Effector memory CD4-positive, alpha-beta T cell (primary cell): ENCODE data around the gene SYVN1.

Experiments
- DNase-seq, 3 donors: peaks; one replicate each; pipeline ENCODE4 v3.0.0-alpha.2; 2020
- H3K27ac ChIP-seq: 2 replicates; pipeline ENCODE4 v1.7.0; 2013; ENCODE audit warnings: mild to moderate bottlenecking, low read length, moderate library complexity; ENCODE audit not compliant: insufficient read depth, poor library complexity, severe bottlenecking
- H3K27me3 ChIP-seq: replicated peaks from 2 replicates; pipeline ENCODE4 v1.7.0; 2013; ENCODE audit warnings: mild to moderate bottlenecking, low read length; ENCODE audit not compliant: insufficient read depth, control insufficient read depth, poor library complexity, severe bottlenecking
- H3K36me3 ChIP-seq: 2 replicates; pipeline ENCODE4 v1.7.0; 2013; ENCODE audit warnings: mild to moderate bottlenecking, low read length, moderate library complexity; ENCODE audit not compliant: control insufficient read depth, insufficient read depth
- H3K4me1 ChIP-seq: 2 replicates; pipeline ENCODE4 v1.7.0; 2013; ENCODE audit warnings: low read length, mild to moderate bottlenecking; ENCODE audit not compliant: control insufficient read depth, insufficient read depth, poor library complexity, severe bottlenecking
- H3K4me3 ChIP-seq: 2 replicates; pipeline ENCODE4 v1.7.0; 2013; ENCODE audit warnings: low read length, low read depth, mild to moderate bottlenecking; ENCODE audit not compliant: insufficient read depth, poor library complexity, severe bottlenecking
- H3K9me3 ChIP-seq: 2 replicates; pipeline ENCODE4 v1.7.0; 2013; ENCODE audit warnings: mild to moderate bottlenecking, low read length, moderate library complexity; ENCODE audit not compliant: control insufficient read depth

The SYVN1 gene

DNA sequence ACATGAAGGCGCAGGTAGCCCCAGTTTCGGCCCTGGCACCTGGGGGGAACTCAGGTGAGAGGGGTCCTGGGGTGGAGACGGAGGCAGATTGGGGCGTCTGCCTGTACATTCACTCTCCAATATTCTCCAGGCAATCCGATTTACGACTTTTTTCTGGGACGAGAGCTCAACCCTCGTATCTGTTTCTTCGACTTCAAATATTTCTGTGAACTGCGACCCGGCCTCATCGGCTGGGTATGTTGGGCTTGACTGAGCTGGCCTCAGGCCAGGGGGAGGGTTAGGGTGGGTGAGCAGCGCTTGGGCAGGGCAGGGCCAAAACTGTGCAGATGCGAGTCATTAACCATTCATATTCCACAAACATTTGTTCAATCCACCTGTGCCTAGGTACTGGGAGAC lies 21.0 kb downstream of the SYVN1 start:
- H3K4me1 ChIP-seq = peaks cover 50% of the 10 kb centered on the region
- no peak overlapping the region for H3K27ac ChIP-seq
- H3K27me3 ChIP-seq = no peaks in the 10 kb centered on the region

DNA sequence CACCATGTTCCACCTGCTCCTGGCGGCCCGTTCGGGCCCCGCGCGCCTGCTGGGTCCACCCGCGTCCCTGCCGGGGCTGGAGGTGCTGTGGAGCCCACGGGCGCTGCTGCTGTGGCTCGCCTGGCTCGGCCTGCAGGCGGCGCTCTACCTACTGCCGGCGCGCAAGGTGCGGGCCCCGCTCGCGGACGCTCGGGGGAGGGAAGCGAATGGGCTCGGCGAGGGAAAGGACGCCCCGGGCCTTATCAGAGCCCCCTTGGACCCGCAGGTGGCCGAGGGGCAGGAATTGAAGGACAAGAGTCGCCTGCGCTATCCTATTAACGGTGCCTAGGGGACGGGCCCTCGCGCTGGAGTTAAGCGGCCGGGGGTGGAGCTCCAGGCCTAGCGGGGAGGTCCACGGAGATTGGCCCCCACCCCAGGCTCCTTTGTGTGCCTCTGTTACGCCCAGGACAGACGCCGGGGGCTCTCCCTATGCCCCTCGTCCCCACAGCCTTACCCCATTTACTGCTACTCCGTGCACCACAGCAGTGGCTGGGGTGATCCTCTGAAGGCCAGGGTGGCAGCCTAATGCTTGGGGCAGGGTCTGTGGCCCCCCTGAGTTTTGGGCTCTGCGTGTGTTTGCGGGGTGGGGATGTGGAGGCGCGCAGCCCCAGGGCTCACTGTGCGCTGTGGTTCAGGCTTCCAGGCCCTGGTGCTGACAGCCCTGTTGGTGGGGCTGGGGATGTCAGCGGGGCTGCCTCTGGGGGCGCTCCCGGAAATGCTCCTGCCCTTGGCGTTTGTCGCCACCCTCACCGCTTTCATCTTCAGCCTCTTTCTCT lies 21.6 kb downstream of the SYVN1 start:
- Histone ChIP-seq H3K27me3 (no peaks in the 10 kb centered on the region), H3K9me3 (no peaks in the 10 kb centered on the region), H3K27ac (peak overlapping the region; percentile 75), H3K4me3 (peak overlapping the region; percentile 80), H3K36me3 (peaks cover 24% of the 10 kb centered on the region), H3K4me1 (peaks cover 47% of the 10 kb centered on the region)
- DNase-seq = peak; percentile 53 to 62 (median 59)

More for the DNA sequence above, 21.0 kb downstream of the SYVN1 start:
- H3K36me3 ChIP-seq = peaks cover 27% of the 10 kb centered on the region
- H3K4me3 ChIP-seq = peak overlapping the region; percentile 80
- no peaks in the 10 kb centered on the region for H3K9me3 ChIP-seq
- DNase-seq = no peak

DNA sequence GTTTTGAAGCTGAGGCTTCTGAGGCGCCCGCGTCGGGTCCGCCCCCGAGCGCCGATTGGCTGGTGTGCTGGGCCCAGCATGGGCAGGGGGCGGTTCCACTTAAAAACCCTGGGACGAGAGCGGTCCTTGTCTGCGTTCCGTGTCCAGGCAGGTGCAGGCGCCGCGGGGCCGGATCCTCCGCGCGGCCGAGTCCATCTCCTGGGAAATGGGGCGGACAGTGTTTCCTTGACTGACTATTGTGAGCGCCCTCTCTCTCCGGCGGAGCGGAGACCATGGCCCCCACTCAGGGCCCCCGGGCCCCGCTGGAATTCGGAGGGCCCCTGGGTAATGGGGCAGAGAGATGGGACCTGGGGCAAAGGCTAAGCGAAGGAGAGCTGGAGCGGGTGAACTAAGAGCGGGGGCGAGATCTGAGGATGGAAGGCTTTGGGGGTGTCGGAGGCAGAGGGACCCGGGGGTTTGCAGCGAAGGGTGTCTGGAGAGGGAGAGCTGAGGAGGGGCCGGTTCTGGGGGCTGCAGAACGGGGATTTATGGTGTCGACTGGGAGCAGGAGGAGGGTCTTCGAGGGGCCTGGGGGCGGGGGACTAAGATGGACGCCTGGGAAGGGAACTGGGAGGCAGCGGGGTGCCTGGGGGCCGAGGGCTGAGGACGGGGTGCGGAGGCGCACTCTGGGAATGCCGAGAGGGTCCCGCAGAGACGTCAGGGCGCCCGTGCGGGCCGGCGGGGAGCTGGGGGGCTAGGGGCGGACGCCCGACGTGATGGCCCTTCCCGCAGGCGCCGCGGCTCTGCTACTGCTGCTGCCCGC lies 22.4 kb downstream of the SYVN1 start, which contains the start of gene TM7SF2:
TSS of gene TM7SF2 (plus strand) at position 129 of the 802 bp plus-strand sequence. CDS start at position 273, 144 bp downstream.
- Histone ChIP-seq H3K4me1 (peaks cover 45% of the 10 kb centered on the region), H3K4me3 (peak within 1 kb of the TSS; percentile 80), H3K27me3 (no peaks in the 10 kb centered on the region), H3K9me3 (no peaks in the 10 kb centered on the region), H3K36me3 (peaks cover 24% of the 10 kb centered on the region), H3K27ac (peak within 1 kb of the TSS; percentile 75)
- DNase-seq = peak; percentile 87 to 93 (median 88)

DNA sequence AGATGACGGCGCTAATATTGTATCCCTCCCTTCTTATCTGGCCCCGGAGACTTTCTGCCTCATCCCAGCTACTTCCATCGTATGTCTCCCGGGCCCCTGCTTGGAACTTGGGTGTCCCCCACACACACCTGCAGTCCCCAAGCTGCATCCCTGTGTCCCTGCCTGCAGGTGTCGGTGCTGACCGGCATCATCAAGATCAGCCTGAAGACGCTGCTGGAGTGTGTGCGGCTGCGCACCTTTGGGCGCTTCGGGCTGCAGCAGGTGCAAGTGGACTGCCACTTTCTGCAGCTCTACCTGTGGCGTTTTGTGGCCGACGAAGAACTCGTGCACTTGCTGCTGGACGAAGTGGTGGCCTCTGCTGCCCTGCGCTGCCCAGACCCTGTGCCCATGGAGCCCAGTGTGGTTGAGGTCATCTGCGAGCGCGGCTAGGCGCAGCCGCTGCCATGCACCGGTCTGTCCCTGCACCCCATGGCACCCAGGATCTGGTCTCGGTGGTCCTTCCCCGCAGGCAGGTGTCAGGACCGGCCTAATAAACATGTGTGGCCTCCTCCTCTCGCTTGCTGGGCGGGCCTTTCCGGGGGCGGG lies 23.1 kb downstream of the SYVN1 start:
- no peak overlapping the region for H3K4me3 ChIP-seq
- H3K9me3 ChIP-seq = no peaks in the 10 kb centered on the region
- peaks cover 24% of the 10 kb centered on the region for H3K36me3 ChIP-seq
- no peak for DNase-seq
- H3K27ac ChIP-seq = peak overlapping the region; percentile 75
- peaks cover 38% of the 10 kb centered on the region for H3K4me1 ChIP-seq
- H3K27me3 ChIP-seq = no peaks in the 10 kb centered on the region

DNA sequence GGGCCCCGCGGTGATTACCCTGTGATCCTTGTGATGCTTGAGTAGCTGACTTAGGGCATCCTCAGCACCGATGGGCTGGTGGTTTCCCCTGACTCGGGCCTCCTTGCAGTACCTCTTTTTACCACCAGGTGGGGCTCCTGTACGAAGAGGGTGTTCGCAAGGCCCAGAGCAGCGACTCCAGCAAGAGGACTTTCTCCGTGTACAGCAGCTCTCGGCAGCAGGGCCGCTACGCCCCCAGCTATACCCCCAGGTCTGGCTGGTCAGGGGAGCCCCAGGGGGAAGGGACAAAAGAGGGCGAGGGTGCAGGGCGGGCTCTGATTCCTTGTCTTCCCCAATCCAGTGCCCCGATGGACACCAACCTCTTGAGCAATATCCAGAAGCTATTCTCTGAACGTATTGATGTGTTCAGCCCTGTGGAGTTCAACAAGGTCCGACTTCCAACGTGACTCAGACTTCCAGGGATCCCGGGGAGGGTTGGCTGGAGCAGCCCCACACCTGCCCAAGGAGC lies 23.9 kb downstream of the SYVN1 start:
- peak overlapping the region; percentile 64 for H3K27ac ChIP-seq
- H3K4me3 ChIP-seq = no peak overlapping the region

DNA sequence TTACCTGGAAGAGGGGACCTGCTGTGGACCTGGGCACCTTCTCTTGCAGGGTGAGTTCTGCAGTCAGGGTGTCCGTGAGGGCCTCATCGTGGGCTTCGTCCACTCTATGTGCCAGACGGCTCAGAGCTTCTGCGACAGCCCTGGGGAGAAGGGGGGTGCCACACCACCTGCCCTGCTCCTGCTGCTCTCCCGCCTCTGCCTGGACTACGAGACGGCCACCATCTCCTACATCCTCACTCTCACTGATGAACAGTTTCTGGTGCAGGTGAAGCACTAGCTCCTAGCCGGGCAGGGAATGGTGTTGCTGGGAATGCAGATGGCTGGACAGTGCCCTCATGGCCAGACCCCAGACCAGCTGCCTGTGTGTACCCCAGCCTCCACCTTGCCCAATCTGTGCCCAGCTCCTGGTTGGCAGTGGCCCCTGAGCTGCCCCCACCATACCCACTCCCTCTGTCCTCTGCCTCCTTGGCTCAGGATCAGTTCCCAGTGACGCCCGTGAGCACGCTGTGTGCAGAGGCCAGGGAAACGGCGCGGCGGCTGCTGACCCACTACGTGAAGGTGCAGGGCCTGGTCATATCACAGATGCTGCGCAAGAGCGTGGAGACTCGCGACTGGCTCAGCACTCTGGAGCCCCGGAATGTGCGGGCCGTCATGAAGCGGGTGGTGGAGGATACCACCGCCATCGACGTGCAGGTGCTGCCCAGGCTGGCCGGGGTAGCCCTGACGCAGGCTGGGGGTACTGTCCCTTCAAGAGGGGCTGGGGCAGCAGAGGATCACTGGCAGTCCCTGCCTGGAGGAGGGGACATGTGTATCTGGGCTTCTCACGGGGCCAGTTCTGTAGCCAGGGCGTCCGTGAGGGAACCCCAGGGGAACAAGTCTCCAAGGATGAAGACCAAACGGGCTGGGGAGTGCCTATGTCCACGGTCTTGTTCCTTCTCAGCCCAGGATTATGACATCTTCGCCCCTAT lies 24.8 kb downstream of the SYVN1 start:
- H3K4me1 ChIP-seq = peaks cover 32% of the 10 kb centered on the region
- H3K36me3 ChIP-seq = peaks cover 26% of the 10 kb centered on the region
- no peak for DNase-seq
- H3K27ac ChIP-seq = peak overlapping the region; percentile 64
- no peak overlapping the region for H3K4me3 ChIP-seq
- H3K9me3 ChIP-seq = no peaks in the 10 kb centered on the region
- no peaks in the 10 kb centered on the region for H3K27me3 ChIP-seq

More for the DNA sequence above, 23.9 kb downstream of the SYVN1 start:
- H3K9me3 ChIP-seq = no peaks in the 10 kb centered on the region
- peaks cover 24% of the 10 kb centered on the region for H3K36me3 ChIP-seq
- DNase-seq = peak; percentile 87 to 90 (median 88)
- H3K27me3 ChIP-seq = no peaks in the 10 kb centered on the region
- peaks cover 32% of the 10 kb centered on the region for H3K4me1 ChIP-seq

DNA sequence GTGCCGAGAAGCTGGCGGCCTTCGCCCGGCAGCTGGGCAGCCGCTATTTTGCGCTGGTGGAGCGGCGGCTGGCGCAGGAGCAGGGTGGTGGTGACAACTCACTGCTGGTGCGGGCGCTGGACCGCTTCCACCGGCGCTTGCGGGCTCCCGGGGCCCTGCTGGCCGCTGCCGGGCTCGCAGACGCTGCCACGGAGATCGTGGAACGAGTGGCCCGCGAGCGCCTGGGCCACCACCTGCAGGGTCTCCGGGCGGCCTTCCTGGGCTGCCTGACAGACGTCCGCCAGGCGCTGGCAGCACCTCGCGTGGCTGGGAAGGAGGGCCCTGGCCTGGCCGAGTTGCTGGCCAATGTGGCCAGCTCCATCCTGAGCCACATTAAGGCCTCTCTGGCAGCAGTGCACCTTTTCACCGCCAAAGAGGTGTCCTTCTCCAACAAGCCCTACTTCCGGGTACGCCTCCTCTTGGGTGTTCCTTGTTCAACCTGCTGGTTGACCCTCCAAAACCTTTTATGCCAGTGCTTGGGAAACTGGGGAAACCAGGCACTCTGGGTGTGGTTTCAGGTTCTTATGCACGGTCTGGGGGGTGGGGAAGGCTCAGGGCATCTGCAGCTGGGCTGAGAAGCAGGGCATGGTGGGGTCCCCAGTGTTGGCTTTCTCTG lies 25.7 kb downstream of the SYVN1 start:
- DNase-seq = no peak
- Histone ChIP-seq H3K36me3 (peaks cover 30% of the 10 kb centered on the region), H3K27ac (no peak overlapping the region)

DNA sequence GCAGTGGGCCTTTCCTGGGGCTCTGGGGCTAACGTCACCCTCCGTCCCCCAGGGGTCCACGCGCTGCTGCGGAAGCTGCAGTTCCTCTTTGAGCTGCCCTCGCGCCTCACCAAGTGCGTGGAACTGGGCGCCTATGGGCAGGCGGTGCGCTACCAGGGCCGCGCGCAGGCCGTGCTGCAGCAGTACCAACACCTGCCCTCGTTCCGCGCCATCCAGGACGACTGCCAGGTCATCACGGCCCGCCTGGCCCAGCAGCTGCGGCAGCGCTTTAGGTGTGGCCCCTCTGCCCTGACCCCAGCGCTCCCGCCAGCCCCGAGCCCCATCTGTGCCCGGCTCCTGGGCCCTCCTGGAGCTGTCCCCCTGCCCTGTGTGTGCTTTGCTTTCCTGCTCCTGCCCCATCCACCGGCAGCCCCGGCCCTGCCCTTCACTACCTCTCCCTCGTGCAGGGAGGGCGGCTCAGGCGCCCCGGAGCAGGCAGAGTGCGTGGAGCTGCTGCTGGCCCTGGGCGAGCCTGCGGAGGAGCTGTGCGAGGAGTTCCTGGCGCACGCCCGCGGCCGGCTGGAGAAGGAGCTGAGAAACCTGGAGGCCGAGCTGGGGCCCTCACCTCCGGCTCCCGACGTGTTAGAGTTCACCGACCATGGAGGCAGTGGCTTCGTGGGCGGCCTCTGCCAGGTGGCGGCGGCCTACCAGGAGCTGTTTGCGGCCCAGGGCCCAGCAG lies 26.4 kb downstream of the SYVN1 start:
- H3K27me3 ChIP-seq = no peaks in the 10 kb centered on the region
- no peak overlapping the region for H3K4me3 ChIP-seq
- H3K4me1 ChIP-seq = peaks cover 24% of the 10 kb centered on the region
- no peak for DNase-seq
- H3K9me3 ChIP-seq = no peaks in the 10 kb centered on the region
- H3K27ac ChIP-seq = no peak overlapping the region
- H3K36me3 ChIP-seq = peaks cover 30% of the 10 kb centered on the region

More for the DNA sequence above, 25.7 kb downstream of the SYVN1 start:
- Histone ChIP-seq H3K27me3 (no peaks in the 10 kb centered on the region), H3K4me3 (no peak overlapping the region), H3K9me3 (no peaks in the 10 kb centered on the region), H3K4me1 (peaks cover 31% of the 10 kb centered on the region)
